Stimulated activated CD8-positive, alpha-beta memory T cell treated with anti-CD3 and anti-CD28 coated beads, Interleukin-12 subunit alpha, Interleukin-12 subunit beta, amount 100 ng/mL, for 24 hours (primary cell): ENCODE results near the gene CYP2J2.
"Not testable (repeated sequence)": the region's sequence is repeated elsewhere in the genome, so short reads cannot be mapped to it uniquely, and the experiment has no call there.

Experiments used
- DNase-seq: peaks from one replicate; pipeline ENCODE4 v3.0.0-alpha.2; 2020; ENCODE audit errors: extremely low read depth

CYP2J2 gene

GRCh38 chr1:59919746-59920145 is 6.8 kb downstream of the CYP2J2 start:
- no peak for DNase-seq

GRCh38 chr1:59917785-59918180 is 8.8 kb downstream of the CYP2J2 start:
- no peak for DNase-seq

- DNase-seq = no peak
Observed at GRCh38 chr1:59917026-59917784, 9.4 kb downstream of the CYP2J2 start.

- no peak for DNase-seq
Observed at GRCh38 chr1:59915516-59915915, 11.1 kb downstream of the CYP2J2 start.

GRCh38 chr1:59914791-59915286 is 11.7 kb downstream of the CYP2J2 start:
- DNase-seq = not testable (repeated sequence)

- no peak for DNase-seq
Observed at GRCh38 chr1:59908682-59909081, 17.9 kb downstream of the CYP2J2 start.

GRCh38 chr1:59908084-59908483 is 18.5 kb downstream of the CYP2J2 start:
- no peak for DNase-seq

- no peak for DNase-seq
Observed at GRCh38 chr1:59906931-59907330, 19.6 kb downstream of the CYP2J2 start.

- DNase-seq = no peak
Observed at GRCh38 chr1:59903141-59903754, 23.3 kb downstream of the CYP2J2 start.

GRCh38 chr1:59901770-59902388 is 24.7 kb downstream of the CYP2J2 start:
- no peak for DNase-seq

GRCh38 chr1:59900640-59901039 is 25.9 kb downstream of the CYP2J2 start:
- DNase-seq = no peak

- DNase-seq = no peak
Observed at GRCh38 chr1:59898927-59899326, 27.6 kb downstream of the CYP2J2 start.

GRCh38 chr1:59897165-59897564 is 29.4 kb downstream of the CYP2J2 start:
- no peak for DNase-seq

GRCh38 chr1:59892841-59893811 is 33.4 kb downstream of the CYP2J2 start:
- no peak for DNase-seq

GRCh38 chr1:59885160-59885832 is 41.3 kb downstream of the CYP2J2 start:
- DNase-seq = no peak

- DNase-seq = no peak
Observed at GRCh38 chr1:59880735-59881134, 45.8 kb downstream of the CYP2J2 start.

- DNase-seq = no peak
Observed at GRCh38 chr1:59879996-59880505, 46.5 kb downstream of the CYP2J2 start.

GRCh38 chr1:59879574-59879973 is 47.0 kb downstream of the CYP2J2 start:
- DNase-seq = no peak

GRCh38 chr1:59878370-59878769 is 48.2 kb downstream of the CYP2J2 start:
- no peak for DNase-seq

GRCh38 chr1:59877108-59877682 is 49.4 kb downstream of the CYP2J2 start:
- no peak for DNase-seq

GRCh38 chr1:59871746-59872145 is 54.8 kb downstream of the CYP2J2 start:
- no peak for DNase-seq
